Fibroblast of peridontal ligament (primary cell): ENCODE measurements around the gene MPV17L.
"Not testable (repeated sequence)": the region's sequence is repeated elsewhere in the genome, so short reads cannot be mapped to it uniquely, and the experiment has no call there.

Experiments used
- DNase-seq: peaks from one replicate; pipeline ENCODE4 v3.0.0-alpha.2; 2010; ENCODE audit errors: extremely low read depth

Gene MPV17L

GRCh38 chr16:15451098-15451731 is 55.7 kb downstream of the MPV17L start:
- DNase-seq, result no peak

- no peak for DNase-seq
Observed at GRCh38 chr16:15452246-15452855, 56.8 kb downstream of the MPV17L start.

DNA sequence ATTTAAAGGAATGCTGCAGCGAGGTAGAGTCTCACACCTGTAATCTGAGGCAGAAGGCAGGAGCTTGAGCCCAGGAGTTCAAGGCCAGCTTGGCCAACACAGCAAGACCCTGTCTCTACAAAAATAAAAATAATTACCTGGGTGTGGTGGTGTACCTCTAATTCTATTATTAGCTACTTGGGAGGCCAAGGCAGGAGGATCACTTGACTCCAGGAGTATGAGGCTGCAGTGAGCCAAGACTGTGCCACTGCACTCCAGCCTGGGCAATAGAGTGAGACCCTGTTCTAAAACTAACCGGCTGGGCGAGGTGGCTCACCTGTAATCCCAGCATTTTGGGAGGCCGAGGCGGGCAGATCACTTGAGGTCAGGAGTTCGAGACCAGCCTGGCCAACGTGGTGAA is 57.7 kb downstream of the MPV17L start:
- DNase-seq, result not testable (repeated sequence)

DNA sequence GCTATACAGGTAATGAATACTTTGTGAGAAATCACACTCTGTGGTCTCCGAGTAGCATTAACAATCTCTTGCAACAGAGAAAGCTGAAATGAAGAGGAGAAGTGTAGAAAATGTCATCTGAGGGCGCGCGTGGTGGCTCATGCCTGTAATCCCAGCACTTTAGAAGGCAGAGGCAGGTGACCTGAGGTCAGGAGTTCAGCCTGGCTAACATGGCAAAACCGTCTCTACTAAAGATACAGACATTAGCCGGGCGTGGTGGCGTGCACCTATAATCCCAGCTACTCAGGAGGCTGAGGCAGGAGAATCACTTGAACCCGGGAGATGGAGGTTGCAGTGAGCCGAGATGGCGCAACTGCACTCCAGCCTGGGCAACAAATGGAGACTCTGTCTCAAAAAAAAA is 59.4 kb downstream of the MPV17L start:
- DNase-seq, result not testable (repeated sequence)

GRCh38 chr16:15457400-15457799 is 61.8 kb downstream of the MPV17L start:
- DNase-seq, result no peak

DNA sequence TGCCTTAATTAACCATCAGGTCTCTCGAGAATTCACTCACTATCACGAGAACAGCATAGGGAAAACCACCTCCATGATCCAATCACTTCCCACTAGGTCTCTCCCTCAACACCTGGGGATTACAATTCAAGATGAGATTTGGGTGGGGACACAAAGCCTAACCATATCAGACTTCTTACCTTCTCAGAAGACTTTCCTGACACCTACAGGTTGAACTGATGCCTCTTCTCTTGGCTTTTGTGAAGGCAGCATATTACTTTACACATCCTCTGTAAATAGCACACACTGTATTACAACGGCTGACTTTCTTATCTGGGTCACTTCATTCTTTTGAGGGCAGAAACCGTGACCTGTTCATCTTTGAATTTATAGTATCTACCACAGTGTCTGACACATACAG is 62.4 kb downstream of the MPV17L start:
- DNase-seq, result no peak

DNA sequence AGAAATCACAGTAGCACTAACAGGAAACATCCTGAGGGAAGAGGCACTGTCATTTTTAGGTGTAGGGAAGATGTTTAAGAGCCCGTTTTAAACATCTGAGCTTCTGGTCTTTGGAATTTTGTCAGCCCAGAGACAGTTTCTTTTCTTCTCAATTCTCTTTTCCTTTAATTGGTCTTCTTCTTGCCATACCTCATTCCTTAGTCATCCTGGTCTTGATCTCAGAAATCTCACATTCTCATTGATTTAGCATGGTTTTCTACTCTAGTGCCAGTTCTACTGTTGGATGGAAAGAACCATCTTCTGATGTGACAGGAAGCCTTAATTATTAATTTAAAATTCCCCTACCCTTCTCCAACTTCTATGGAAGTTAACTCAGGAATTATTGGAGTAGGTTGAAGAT is 64.2 kb downstream of the MPV17L start:
- no peak for DNase-seq

- no peak for DNase-seq
Observed at GRCh38 chr16:15460601-15461000, 65.0 kb downstream of the MPV17L start.

DNA sequence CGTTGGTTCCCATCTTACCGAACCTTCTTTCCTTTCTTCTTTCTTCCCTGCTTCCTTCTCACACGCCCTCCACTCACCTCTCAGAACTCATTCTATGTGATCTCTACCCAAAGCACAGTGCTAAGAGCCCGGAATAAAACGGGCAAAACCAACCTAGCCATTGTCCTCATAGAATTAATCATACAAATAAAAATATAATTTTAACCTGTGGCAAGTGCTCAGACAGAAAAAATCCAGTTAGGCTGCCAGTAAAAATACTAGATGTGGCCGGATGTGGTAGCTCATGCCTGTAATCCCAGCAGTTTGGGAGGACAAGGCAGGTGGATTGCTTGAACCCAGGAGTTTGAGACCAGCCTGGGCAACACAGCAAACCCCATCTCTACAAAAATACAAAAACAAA is 65.8 kb downstream of the MPV17L start:
- no peak for DNase-seq
